WERI-Rb-1 (cell line): ENCODE data around the gene GAPT.

Source experiments
- DNase-seq: peaks from one replicate; pipeline ENCODE4 v3.0.0-alpha.2; 2020
- H3K27ac ChIP-seq: fragments of 250-450 bp; sonication (Bioruptor Pico); 2 replicates; pipeline ENCODE4 v1.5.1; 2020; ENCODE audit warnings: mild to moderate bottlenecking, moderate library complexity
- H3K27me3 ChIP-seq: fragments of 250-450 bp; sonication (Bioruptor Pico); 2 replicates; pipeline ENCODE4 v1.5.1; 2021; ENCODE audit warnings: mild to moderate bottlenecking, low read depth, moderate library complexity; ENCODE audit not compliant: insufficient read depth, severe bottlenecking
- H3K36me3 ChIP-seq: fragments of 250-450 bp; sonication (Bioruptor Pico); 2 replicates; pipeline ENCODE4 v1.5.1; 2020; ENCODE audit warnings: mild to moderate bottlenecking, moderate library complexity
- H3K4me3 ChIP-seq: 2 replicates; pipeline ENCODE4 v1.5.1; 2011; ENCODE audit warnings: low read depth, mild to moderate bottlenecking, control low read depth, low read length
- H3K9me3 ChIP-seq: fragments of 250-450 bp; sonication (Bioruptor Pico); 2 replicates; pipeline ENCODE4 v1.5.1; 2021; ENCODE audit warnings: mild to moderate bottlenecking, moderate library complexity; ENCODE audit not compliant: severe bottlenecking
- CTCF ChIP-seq: IDR thresholded peaks from 2 replicates; pipeline ENCODE4 v1.5.1; 2011; ENCODE audit warnings: low read depth, mild to moderate bottlenecking, control low read depth, inconsistent platforms, low read length

GAPT gene

DNA sequence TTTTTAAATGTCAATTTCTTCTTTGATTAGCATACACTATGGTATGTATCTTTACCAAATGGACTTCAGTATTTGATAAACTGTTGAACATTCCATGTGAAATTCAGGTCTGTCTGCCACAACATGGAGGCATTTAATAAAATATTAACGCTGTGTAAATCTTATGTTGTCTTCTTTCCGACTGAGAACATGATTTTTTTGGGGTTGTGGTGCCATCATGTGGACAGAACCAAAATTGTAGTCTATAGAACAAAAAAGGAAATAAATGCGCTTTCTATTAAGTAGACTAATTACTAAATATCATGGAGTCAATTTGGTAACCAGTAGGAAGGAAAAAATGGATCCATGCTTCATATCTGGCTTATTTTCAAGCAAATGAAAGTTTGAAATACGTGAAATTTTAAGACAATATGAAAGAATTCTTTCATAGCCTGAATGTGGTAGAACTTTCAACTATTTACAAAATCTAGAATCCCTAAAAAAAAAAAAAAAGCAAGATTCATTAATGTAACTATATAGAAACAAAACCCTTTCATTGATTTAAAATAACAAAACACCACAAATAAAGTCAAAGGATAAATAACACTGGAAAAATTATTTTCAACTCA, 28.5 kb upstream of the GAPT start:
- H3K4me3 ChIP-seq: no peak overlapping the region
- no peaks in the 10 kb centered on the region for H3K9me3 ChIP-seq
- no peaks in the 10 kb centered on the region for H3K27me3 ChIP-seq
- H3K27ac ChIP-seq: no peak overlapping the region
- peak; percentile 22 for DNase-seq
- no peaks in the 10 kb centered on the region for H3K36me3 ChIP-seq
- TF ChIP-seq CTCF: no peak

GRCh38 chr5:58466939-58467338, 24.3 kb upstream of the GAPT start:
- DNase-seq: peak; percentile 12
- no peak for TF ChIP-seq CTCF
- no peak overlapping the region for H3K4me3 ChIP-seq
- H3K9me3 ChIP-seq: no peaks in the 10 kb centered on the region
- no peak overlapping the region for H3K27ac ChIP-seq
- H3K27me3 ChIP-seq: no peaks in the 10 kb centered on the region
- no peaks in the 10 kb centered on the region for H3K36me3 ChIP-seq

DNA sequence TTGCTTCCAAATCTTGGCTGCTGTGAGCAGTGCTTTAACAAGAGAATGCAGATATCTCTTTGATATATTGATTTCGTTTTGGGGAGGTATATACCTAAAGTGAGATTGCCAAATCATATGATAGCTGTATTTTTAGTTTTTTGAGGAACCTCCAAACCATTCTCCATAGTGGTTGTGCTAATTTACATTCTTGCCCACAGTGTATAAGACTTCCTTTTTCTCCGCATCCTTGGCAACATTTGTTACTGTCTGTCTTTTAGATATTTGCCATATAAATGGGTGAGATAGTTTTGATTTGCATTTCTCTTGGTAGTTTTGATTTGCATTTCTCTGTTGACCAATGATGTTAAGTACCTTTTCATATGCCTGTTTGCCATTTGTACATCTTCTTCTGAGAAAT, 21.3 kb upstream of the GAPT start:
- no peak for DNase-seq
- Histone ChIP-seq H3K27me3 (no peaks in the 10 kb centered on the region), H3K27ac (no peak overlapping the region), H3K4me3 (no peak overlapping the region), H3K9me3 (peaks cover under 1% of the 10 kb centered on the region), H3K36me3 (no peaks in the 10 kb centered on the region)
- TF ChIP-seq CTCF: no peak

- Histone ChIP-seq H3K9me3 (peaks cover 5% of the 10 kb centered on the region), H3K36me3 (no peaks in the 10 kb centered on the region), H3K27me3 (no peaks in the 10 kb centered on the region), H3K4me3 (no peak overlapping the region), H3K27ac (no peak overlapping the region)
- TF ChIP-seq CTCF: no peak
- DNase-seq: no peak
Observed at GRCh38 chr5:58475404-58475803, 15.8 kb upstream of the GAPT start.

GRCh38 chr5:58477760-58478376, 13.4 kb upstream of the GAPT start:
- H3K36me3 ChIP-seq: no peaks in the 10 kb centered on the region
- DNase-seq: no peak
- H3K27ac ChIP-seq: no peak overlapping the region
- peaks cover 5% of the 10 kb centered on the region for H3K9me3 ChIP-seq
- no peaks in the 10 kb centered on the region for H3K27me3 ChIP-seq
- H3K4me3 ChIP-seq: no peak overlapping the region
- TF ChIP-seq CTCF: peak; percentile 34; the same call in 1 of the 2 replicates
